ENCODE measurements around the gene PPY.
"Not testable (repeated sequence)": the region's sequence is repeated elsewhere in the genome, so short reads cannot be mapped to it uniquely, and the experiment has no call there.

The PPY gene, protein sequence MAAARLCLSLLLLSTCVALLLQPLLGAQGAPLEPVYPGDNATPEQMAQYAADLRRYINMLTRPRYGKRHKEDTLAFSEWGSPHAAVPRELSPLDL

DNA sequence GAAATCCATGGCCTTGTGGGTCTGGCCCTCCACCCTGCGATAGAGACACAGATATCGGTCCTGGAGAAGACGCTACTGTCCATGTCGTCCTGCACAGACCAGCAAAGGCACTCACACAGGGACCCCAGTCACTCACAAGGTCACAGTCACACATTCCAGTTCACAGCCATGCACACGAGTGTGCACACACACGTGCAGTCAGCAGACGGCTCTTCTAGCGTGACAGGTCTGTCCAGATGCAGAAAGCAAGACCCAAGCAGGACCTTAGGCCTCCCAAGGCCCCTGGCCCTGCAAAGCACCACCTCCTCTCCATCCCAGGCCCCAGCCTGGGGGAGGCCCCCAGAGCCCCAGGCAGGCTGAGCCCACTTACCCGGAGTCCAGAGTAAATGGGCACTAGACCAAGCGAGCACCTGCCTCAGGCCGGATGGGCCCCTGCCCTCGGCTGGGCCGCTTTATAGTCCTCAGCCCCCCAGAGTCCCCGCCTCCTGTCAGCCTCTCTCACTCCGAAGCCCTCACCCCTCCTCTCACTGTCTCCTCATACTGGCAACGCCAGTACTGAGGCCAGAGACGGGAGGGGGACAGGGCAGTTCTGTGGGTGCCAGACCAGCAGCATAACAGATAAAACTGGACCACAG lies at the start of gene PPY:
PPY (minus strand) TSS at position 426 of the 635 bp plus-strand sequence. CDS start 822 bp downstream, outside the sequence.
- DNase-seq: no peak

DNA sequence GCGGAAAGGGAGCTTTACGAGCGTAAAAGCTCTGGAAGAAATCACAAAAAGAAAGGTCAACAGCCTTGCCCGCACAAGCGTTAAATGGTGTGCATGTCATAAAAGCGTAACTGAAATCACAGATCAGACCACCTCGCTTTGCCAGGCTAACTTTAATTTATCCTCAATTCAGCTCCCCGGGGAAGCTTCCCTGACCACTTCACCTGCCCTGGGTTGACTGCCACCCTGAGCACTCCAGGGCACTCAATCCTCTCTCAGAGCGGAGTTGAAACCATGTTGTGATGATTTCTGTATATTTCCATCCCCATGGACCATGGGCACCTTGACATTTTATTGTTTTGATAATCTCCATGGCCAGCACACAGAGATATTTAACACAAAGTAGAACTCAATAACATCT lies 46.0 kb upstream of the PPY start:
- no peak for DNase-seq

DNA sequence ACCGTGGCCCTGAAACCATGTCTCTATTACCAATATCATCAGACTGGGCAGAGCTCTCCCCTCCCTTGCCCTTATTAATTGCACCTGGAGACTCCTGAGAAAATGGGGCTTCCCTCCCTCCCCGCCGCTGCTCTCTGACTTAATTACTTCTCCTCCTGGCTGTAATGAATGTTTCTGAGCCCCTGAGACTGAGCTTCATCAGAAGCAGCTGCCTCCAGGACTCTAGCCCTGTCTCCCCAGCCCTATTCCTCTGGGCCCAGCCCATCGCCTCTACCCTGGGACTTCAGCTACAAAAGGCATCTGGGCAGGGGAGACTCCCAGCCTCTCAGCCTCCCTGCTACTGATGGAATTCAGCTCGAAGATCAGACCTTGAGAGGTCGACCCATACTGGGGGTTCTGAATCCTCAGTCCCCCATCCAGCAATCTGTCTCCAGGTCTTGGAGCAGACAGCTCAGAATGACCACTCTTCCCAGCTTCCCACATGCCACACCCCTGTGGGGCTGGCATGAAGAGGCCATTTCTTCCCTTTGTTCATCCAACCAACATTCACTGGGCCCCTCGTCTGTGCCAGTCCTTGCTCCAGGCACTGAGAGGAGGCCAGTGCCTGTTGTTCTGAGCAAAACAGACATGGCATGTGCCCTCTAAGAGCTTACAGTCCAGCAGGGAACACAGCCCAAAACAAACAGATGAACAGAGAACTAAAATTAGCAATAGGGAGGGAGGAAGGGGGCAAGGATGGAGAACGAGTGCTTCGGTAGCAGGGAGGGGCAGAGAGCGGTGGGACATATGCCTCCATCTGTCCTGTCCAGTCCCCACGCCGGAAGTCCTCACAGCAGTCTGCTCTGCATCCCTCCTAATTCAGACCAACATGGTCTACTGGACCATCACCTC lies 45.1 kb upstream of the PPY start:
- DNase-seq: no peak

DNA sequence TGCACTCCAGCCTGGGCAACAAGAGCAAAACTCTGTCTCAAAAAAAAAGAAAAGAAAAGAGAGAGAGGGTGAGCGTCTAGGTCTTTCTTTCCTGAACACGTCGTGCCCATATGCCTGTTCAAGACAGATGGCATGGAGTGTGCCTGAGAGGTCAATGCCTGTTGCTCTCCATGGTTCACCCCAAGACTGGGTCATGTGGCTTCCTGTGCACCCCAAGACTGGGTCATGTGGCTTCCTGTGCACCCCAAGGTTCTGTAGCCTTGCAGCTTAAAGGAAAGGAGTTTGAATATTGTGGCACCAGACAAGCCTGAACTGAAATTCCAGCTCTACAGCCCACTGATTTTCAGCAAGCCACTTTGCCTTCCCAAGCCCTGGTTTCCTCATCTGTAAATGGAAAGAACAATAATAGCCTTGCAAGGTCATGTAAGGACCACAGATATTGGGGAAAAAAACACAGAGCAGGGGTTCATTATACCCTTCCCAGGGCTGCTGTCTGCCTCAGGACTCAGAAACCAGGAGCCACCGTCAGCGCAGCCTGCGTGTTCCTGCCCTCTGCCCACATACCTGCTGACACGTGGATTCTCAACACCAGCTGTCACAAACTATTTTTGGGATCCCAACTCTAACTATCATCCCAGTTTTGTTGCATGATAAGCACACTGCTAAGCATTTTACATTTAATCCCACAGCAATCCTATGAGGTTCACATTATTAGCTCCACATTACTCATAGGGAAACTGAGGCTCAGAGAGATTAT lies 44.1 kb upstream of the PPY start:
- no peak for DNase-seq

DNA sequence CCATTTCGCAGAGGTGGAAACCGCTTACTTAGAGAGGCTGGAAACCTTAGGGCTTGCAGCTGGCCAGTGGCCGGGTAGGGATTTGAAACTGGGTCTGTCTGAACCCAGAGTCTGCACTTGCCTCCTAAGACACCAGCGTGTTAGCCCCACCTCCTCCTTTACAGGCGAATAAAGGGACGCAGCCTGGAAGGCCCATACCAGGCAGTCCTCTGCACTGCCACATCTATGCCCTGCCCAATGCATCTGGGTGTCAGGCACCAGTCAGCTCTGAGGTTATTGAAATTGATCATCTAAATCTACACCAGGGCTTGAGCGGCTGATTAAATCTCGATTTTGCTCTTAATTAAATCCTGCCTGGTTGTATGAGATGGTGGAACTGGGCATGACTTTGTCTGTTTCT lies 42.2 kb upstream of the PPY start:
- DNase-seq: no peak

DNA sequence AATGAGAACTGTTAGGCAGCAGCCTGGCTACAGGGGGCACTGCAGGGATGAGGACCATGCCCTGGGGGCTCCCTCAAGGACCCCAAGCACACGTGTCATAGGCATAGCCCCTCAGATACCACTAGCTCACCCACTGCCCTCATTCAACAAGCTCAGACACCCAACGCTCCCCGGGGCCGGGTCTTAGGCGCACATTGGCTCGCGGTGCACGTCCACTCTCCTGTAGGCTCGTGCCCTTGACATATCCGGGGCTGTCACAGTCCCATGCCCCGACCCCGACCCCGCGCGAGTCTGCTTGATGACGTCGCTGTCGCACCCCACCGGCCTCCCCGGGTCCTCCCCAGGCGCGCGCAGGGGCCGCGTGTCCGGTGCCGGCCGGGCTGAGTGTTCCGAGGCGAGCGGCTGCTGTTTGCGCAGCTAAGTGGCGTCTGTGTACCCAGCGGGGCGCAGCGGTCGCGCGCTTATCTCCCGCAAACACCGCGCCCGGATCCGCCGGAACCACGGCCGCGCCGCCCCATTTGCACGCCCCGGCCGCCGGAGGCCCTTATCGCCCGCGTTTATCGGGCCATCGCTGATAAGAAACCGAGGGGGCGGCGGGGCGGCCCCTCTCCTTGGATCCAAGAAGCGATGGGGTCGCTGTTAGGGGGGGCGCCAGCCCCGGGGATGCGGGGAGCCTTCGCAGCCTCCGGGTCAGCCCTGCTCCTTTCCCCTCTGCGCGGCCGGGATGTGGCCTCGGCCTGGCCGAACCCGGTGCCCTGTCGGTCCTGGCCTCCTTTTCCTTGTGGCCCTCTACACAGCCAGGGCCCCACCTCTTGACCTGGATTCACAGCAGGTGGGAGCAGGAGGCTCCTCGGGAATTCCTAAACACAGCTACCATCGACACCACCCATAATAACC lies 41.5 kb upstream of the PPY start:
- peak; percentile 23 for DNase-seq

DNA sequence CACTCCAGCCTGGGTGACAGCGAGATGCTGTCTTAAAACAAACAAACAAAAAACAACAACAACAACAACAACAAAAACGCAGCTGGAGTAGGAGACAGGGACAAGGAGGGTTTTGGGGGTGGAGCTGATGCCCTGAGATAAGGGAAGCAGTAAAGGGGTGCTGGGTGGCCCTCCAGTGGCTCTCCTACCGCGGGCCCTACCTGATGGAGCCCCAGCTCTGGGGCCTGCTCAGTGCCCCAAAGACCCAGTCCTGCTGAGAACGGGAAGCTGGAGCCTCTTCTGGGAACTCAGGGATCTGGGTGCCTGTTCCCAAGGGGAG lies 40.9 kb upstream of the PPY start:
- DNase-seq: no peak

DNA sequence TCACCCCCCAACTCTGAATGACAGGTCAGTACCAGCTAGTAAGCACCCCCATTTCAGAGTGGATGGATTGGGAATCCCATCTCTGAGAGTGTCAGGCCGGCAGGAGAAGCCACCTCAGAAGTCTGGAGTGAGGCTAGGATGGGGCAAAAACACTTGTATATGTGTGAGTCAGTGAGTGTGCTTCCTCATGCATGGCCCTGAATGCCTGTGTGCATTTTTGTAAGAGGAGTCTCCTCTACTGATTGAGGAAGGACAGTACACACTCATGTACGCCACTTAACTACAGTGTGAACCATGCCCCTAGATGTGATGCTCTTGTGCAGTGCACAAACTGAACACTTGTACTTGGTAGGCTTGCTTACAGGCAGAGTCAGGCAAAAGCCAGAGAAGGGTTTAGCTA lies 39.9 kb upstream of the PPY start:
- no peak for DNase-seq

DNA sequence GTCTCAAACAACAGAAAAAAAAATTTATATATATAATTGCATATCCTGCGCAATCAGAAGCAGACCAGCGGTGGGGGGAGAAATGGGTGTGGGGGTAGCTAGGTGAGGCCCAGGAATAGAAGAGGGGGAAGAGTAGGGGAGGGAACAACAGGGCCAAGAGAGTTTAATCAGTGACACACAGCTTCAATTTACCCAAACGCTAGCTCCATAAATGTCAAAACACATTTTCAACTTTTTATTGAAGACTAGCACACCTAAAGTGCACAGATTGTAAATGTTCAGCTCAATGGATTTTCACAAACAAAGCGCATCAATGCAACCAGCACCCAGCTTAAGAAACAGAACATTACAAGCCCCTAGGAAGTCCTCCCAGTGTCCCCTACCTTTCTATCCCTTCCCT lies 37.4 kb upstream of the PPY start:
- no peak for DNase-seq

DNA sequence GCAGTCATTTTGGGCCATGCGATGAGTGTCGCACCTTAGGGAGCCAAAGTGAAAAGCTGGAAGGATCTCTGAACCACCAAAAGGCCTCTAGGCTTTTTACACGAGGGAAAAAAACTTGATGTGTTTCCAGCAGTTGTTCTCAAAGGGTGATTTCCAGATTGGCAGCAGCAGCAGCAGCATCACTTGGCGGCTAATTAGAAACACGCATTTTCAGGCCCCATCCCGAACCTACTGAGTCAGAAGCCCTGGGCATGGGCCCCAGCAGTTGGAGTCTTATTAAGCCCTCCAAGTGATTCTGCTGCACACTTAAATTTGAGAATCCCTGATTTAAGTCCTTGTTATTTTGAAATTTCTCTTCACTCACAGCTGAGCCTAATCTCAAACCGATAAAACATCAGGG lies 36.7 kb upstream of the PPY start:
- DNase-seq: no peak

DNA sequence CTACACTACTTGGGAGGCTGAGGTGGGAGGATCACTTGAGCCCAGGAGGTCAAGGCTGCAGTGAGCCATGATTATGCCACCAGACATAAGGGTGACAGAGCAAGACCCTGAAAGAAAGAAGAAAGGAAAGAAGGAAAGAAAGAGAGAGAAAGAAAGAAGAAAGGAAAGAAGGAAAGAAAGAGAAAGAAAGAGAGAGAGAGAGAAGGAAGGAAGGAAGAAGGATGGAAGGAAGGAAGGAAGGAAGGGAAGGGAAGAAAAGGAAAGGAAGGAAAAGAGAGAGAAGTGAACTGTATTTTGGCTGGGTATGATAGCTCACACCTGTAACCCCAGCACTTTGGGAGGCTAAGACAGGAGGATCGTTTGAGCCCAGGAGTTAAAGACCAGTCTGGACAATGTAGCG lies 35.8 kb upstream of the PPY start:
- DNase-seq: no peak

DNA sequence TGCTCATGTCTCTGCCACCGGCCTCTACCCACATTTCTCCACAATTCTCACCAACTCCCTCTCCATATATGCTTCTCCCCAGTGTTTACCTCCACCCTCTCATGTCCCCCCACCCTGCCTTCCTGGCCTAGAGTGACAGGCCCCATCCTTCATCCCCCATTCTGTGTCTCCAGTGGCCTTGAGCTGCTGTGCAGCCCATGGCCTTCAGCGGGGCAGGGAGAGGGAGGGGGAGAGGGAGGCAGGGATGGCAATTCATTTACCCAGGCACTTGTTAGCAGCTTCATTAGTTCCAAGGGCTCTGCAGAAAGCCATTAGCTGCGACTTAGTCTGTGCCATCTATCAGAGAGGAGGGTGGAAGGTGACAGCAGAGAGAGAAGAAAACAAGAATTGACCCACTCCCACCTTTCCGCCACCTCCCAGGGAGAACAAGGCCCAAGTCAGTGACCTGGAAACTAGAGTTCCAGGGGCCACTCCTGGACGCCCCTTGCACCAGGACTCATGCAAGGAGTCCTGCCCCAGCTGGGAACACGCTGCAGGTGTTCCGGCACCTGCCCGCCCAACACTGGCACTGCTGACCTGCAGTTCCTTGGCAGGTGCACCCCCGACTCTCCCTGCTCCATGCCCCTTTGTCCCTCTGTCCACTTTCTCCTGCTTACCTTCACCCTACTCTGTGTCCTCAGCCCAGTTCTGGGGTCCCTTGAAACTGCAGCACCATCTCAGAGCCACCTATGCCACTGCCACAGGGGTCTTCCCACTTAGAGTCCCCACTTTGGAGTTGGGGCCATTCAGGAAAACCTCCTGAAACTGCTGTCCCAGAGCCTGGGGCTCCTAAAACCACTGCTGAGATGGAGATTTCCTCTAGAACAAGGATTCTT lies 34.9 kb upstream of the PPY start:
- no peak for DNase-seq

DNA sequence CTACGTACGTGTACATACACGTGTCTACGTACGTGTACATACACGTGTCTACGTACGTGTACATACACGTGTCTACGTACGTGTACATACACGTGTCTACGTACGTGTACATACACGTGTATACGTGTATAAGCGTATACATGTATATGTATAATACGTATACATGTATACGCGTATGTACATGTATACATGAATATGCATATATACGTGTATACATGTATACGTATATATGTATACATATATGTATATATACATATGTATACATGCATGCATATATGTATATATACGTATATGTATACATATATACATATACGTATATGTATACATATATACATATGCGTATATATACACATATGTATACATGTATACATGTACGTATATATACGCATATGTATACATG lies 33.6 kb upstream of the PPY start:
- no peak for DNase-seq

DNA sequence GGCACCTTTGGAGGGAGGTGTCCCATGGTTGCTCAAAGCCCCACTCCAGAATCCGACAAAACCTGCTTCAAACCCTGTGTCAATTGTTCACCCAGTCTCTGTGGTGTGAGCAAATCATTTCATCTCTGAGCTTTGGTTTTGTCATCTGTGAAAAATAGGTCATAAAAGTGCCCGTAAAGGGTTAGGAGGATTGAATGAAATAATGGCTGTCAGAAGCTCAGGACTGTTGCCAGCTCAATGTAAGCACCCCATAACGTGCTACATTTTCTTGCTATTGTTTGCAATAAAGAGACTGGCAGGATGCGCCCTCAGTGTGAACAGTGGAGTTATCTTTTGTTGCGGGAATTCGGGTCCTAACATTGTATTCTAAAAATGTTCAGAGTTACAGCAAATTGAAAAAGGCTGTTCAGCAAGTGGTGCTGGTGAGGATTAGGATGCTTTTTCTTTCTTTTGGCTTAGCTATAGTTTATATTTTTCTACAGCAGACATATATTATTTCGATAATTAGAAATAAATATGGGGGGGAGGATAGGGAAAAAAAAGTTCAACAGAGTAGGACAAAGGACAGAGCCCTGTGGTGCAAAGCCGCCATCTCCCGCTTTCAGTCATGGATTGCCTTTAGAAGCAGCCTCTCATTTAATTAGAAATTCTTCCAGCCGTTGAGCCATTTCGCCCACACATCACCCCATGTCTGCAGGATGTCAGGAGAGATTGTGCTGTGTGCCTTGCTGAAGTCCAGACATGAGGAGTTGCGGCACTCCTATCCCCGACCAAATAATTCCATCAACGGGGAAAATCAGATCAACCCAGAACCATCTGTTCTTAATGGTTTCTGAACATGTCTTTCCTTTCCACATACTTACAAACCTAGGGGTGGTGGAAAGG lies 32.3 kb upstream of the PPY start:
- DNase-seq: no peak

DNA sequence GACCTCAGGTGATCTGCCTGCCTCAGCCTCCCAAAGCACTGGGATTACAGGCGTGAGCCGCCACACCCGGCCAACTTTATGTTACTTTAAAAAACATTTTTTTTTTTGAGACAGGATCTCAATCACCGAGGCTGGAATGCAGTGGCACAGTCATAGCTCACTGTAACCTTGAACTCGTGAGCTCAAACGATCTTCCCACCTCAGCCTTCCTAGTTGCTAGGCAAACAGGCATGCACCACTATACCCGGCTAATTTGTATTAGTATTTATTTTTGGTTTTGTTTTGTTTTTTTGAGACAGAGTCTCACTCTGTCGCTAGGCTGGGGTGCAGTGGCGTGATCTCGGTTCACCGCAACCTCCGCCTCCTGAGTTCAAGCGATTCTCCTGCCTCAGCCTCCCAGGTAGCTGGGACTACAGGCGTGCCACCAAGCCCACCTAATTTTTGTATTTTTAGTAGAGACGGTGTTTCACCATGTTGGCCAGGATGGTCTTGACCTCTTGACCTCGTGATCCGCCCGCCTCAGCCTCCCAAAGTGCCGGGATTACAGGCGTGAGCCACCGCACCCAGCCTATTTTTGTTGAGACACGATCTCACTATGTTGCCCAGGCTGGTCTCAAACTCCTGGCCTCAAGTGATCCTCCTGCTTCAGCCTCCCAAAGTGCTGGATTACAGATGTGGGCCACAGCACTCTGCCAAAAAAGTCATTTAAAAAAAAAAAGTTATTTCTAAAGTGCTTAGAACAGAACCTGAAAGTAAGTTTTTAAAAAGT lies 30.4 kb upstream of the PPY start:
- not testable (repeated sequence) for DNase-seq

DNA sequence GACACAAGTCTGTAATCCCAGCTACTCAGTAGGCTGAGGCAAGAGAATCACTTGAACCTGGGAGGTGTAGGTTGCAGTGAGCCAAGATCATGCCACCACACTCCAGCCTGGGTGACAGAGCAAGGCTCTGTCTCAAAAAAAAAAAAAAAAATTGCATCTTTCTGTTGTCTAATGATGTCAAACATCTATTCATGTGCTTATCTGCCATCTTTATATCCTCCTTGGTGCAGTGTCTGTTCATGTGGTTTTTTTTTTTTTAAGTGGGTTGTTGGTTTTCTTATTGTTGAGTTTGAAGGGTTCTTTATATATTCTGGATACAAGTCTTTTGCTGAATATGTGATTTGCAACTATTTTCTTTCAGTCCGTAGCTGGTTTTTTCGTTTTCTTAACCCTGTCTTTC lies 29.2 kb upstream of the PPY start:
- not testable (repeated sequence) for DNase-seq

DNA sequence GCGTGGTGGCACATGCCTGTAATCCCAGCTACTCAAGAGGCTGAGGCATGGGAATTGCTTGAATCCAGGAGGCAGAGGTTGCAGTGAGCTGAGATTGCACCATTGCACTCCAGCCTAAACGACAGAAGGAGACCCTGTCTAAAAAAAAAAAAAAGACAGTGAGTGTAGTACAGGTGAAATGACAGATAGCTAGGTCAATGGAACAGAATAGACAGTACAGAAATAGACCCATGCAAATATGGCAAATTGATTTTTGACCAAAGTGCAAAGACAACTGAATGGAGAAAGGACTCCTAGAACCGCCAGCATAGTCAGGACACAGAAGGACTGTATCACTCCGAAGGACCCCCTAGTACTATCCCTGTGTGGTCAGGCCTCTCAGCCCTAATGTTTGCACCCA lies 28.1 kb upstream of the PPY start:
- no peak for DNase-seq

DNA sequence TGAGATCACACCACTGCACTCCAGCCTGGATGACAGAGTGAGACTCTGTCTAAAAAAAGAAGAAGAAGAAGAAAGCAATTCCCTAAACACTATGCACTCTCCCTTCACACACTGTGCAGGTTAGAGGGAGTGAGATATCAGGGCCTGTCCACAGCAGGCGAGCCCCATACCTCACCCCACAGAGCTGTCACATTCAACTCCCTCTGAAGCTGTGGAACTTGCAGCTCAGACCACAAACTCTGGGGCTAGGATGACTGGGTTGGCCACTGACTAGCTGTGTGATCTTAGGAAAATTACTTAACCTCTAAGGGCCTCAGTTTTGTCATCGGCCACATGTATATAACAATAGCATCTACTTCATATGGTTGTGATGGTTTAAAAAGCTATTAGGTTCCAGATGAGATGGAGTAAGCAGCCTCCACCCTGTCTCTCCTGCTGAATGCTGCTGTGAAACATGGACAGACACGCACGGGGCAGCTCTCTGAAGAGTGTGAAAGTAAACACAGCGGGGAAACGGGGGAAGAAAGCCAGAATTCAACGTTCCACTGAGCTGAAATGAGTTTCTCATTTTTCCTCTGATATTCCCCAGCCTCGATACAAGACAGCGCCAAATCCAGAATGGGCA lies 25.1 kb upstream of the PPY start:
- no peak for DNase-seq

DNA sequence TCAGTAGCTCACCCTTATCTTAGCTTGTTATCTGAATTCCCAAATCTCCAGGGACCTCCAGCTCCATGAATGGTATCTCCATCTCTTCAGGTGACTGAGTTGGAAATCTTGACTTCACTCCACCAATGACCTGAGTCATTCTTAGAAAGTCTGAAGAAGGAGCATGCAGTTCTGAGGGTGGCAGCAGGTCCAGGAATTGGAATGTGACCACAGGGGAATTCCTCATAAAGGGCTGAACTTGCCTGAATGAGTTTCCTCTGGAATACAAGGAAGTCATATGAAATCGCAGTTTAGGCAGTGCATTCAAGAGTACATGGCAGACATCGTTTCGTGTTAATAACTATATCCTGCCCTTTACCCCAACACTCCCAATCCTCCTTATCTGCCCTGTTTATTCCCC lies 24.0 kb upstream of the PPY start:
- no peak for DNase-seq

All from NCI-H146 (cell line).